Stimulated activated naive CD4-positive, alpha-beta T cell treated with Interleukin-2 at 50 U/mL for 16 hours (primary cell): ENCODE results near the gene GAK.

Source experiments
- DNase-seq: peaks from one replicate; lab custom pipeline; 2025; lab: John Stamatoyannopoulos, UW

Gene GAK

DNA sequence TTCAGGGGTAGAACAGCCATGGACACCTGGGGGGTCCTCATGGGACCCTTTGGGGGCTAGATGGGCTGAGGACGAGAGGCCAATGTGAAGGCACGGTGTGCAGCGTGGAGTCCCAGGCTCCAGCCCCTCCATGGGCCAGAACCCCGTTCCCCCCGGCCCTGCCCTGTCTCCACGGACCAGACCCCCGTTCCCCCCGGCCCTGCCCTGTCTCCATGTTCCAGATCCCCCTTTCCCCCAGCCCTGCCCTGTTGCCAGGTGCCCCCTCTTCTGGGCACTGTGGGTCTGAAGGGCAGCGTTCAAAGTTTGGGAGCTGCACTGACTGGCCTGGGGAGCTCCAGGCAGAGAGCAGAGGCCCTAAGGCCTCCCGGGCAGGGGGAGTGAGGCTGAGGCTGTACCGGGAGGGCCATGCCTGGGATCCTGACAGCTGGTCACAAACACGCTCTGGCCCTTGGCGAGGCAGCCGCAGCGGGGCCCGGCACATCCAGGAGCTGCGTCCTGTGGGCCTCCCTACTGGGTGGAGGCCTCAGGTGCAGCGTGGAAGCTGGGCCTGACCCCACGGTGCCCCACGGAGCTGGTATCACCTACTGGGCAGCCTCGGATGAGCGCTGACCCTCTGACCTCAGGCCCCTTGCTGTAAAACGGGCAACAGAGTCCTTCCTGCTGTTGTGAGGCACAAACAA is 32.4 kb upstream of the GAK start:
- DNase-seq = no peak

DNA sequence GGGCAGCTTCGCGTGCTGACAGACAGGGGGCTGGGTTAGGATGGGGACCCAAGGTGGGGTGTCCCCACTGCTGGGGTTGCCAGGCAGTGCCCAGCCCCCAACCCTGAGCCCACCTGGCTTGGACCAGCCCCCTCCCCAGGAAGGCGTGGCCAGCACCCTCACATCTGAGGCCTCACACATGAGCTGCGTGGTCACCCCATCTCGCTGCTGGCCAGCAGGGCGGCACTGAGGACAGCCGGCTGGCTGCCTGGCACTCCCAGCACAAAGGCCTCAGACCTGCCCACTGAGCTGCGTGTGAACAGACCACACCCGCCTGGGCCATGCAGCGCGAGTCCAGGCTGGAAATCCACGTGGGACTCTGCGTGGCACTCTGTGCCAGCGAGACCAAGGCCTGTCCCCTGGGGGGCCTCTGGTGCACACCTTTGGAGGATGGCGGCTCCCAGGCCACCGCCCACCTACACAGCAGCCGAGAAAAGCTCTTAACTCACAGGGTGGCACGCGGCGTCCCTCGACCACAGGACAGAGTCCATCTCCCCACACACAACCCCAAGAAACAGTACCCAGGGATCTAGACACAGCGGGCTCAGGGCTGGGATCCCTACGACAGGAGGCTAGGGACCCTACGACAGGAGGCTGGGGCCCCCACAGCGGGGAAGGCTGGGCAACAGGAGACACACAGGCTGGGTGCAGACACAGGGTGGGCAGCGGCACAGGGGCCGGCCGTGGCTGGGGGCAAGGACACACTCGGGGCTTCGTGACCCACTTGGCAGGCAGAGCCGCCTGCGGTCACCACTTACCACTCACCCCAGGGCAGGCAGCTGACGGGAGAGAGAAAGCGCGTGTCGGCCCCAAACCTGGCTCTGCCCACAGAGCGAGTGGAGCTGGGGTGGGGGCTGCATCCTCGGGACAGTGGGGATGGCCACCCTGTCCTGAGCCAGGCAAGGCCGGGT is 31.4 kb upstream of the GAK start:
- DNase-seq = no peak

- DNase-seq = no peak
These were observed 30.4 kb upstream of the GAK start for GRCh38 chr4:962231-963208.

- no peak for DNase-seq
These were observed 29.5 kb upstream of the GAK start for GRCh38 chr4:961351-962230.

DNA sequence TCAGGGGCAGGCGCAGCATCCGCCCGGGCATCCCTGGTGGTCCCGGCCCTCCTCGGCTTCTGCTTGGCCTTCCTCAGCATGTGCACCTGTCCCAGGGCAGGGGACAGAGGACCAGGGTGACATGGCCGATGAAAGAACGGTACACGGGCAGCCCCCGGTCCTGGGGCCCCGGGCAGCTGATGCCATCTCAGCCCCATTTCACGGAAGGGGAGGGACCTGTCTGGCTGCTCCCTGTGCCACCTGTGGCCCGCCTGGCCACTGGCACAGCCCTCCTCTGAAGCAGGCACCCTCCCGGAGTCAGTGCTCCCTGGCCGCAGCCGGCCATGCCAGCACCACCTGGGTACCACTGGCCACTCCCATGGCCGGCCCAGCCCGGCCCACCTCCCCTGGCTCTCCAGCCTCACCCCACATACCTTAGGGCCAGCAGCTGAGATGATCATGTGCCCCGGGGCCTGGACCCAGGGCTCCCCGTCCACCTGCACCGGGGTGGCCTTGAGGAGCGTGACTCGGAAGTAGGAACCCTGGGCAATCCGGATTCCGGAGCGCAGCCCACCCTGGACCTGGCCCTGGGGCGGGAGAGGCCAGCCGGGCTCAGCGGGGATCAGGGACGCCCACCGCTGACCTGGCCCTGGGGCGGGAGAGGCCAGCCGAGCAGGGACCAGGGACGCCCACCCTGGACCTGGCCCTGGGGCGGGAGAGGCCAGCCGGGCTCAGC is 28.7 kb upstream of the GAK start:
- no peak for DNase-seq

- no peak for DNase-seq
These were observed 28.1 kb upstream of the GAK start for GRCh38 chr4:960140-960635.

DNA sequence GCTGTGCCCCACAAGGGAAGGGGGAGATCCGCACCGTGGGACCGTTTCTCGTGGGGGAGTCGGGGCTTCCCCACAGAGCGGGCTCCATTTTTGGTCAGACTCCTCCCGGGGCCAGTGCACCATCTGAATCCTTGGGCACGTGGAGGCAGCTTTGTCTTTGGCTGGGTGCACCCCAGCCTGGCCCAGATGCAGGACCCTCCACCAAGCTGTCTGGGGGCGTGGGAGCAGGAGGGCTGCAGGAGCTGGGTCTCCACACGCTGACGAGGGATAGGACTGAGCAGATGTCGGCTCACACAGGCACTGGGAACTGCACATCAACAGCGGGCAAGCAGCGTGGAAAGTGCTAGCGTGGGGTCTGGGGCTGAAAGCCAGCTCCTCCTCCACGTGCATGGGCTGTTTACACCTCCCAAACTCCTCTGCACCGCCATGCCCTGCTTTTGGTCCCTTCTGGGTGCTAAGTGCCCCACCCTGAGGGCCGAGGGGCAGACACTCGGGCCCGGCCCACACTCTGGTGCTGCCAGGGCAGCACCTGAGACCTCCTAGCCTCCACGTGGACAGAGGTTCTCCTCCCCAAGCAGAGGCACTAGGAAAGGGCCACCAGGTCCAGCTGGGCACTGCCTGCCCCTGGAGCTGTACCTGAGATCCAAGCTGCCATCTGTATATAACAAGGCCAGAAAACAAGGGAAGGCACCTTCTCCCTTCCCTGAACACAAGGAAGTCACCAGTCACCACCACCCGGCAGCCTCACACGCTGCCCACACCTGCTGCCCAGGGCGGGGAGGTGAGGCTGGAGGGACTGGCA is 27.4 kb upstream of the GAK start:
- no peak for DNase-seq

DNA sequence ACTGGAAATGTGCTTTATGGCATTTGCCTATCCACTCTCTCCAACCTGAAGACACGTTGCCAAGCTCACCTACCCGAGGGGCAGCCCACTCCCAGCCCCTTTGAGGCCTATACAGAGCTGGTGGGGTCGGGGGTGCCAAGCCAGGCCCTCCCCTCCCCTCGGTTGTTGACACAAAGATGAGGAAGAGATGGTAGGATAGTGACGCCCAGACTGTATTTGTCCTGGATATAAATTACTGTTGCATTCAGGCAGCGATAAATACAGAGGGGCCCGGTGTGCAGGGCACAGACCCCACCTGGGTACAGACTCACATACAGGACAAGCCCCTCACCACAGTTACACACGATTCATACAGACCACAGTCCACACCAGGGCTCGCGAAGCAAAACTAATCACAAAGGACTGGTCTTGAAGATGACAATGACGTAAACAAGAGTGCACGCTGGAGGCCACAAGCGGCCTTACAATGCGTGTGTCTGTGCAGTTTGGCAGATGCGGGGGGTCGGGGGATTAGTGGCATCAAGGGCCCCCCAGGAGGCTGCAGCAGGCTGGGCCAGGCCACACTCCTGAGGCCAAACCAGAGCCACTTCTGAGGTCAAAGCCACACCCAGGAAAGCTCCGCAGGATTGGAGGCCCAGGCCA is 26.7 kb upstream of the GAK start:
- DNase-seq = no peak

DNA sequence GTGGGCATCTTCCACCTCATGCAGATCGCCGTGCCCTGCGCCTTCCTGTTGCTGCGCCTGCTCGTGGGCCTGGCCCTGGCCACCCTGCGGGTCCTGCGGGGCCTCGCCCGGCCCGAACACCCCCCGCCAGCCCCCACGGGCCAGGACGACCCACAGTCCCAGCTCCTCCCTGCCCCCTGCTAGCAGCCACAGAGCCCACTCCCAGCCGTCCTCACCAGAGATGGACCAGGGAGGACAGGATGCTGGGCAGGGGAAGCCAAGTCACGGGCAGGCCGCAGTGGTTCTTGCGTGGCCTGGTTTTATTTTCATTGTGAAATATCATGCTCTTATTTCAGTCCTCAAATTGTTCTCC is 26.2 kb upstream of the GAK start:
- DNase-seq = no peak

GRCh38 chr4:957581-958313 is 25.6 kb upstream of the GAK start:
- DNase-seq = no peak

DNA sequence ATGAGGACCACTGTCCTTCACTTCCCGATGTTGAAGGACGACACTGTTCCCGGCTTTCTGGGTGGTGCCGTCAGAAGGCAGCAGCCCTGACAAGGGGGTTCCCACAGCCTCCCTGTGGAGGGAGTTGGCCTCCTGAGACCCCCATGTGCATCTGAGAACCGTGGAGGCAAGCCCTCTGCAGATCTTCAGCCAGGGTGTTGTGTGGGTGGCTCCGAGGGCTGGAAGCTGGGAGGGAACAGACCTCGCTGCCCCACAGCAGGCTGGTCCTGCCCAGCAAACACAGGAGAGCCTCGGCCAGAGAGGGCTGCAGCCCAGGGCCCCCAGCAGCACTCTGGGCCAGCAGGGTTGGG is 25.1 kb upstream of the GAK start:
- DNase-seq = no peak

GRCh38 chr4:956531-957230 is 24.6 kb upstream of the GAK start:
- no peak for DNase-seq

DNA sequence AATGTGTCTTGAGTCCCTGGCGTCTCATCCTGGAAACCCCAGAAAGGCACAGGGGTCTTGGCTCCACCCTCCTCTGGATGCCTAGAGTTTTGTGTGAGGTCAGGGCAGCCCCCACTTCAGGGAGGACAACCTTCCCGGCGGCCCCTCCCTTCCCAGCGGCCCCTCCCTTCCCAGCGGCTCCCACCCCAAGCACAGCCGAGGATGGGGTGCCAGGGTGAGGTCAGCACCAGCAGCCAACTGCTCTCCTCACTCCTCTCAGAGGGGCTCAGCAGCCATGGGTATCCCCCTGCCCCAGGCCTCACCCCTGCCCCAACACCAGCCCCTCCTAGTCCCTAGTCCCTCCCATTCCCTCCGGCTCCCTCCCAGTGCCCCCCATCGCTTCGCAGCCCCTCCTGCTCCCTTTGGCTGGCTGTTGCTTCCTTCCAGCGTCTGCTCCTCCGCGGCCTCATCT is 23.8 kb upstream of the GAK start:
- DNase-seq = no peak

- DNase-seq = no peak
These were observed 23.2 kb upstream of the GAK start for GRCh38 chr4:955161-955921.

GRCh38 chr4:954211-955020 is 22.3 kb upstream of the GAK start:
- DNase-seq = no peak

GRCh38 chr4:953574-953915 is 21.4 kb upstream of the GAK start:
- no peak for DNase-seq
